ENCODE results near the gene DVL1.

DVL1 gene

GRCh38 chr1:1365875-1366698 is 16.9 kb upstream of the DVL1 start:
- no peak for DNase-seq (ENCODE audit: low read depth)
- H3K4me3 ChIP-seq (ENCODE audit: low read length), result no peak overlapping the region
- no peak for TF ChIP-seq CTCF (conservative IDR thresholded peaks at IDR 0.05; ENCODE audit: low read length)

- no peak for DNase-seq (ENCODE audit: low read depth)
- no peak for TF ChIP-seq CTCF (conservative IDR thresholded peaks at IDR 0.05; ENCODE audit: low read length)
- H3K4me3 ChIP-seq (ENCODE audit: low read length), result no peak overlapping the region
Measured at GRCh38 chr1:1364266-1364665, 15.0 kb upstream of the DVL1 start.

GRCh38 chr1:1361982-1362423 is 12.8 kb upstream of the DVL1 start:
- peak; percentile 61 for TF ChIP-seq CTCF (conservative IDR thresholded peaks at IDR 0.05; ENCODE audit: low read length)
- DNase-seq (ENCODE audit: low read depth), result peak; percentile 90
- peak overlapping the region; percentile 29 for H3K4me3 ChIP-seq (ENCODE audit: low read length)

GRCh38 chr1:1361233-1361981 is 12.2 kb upstream of the DVL1 start:
- H3K4me3 ChIP-seq (ENCODE audit: low read length), result peak overlapping the region; percentile 29
- no peak for DNase-seq (ENCODE audit: low read depth)
- TF ChIP-seq CTCF (conservative IDR thresholded peaks at IDR 0.05; ENCODE audit: low read length), result no peak

GRCh38 chr1:1360506-1361169 is 11.4 kb upstream of the DVL1 start:
- peak; percentile 97 for DNase-seq (ENCODE audit: low read depth)
- peak overlapping the region; percentile 23 for H3K4me3 ChIP-seq (ENCODE audit: low read length)
- TF ChIP-seq CTCF (conservative IDR thresholded peaks at IDR 0.05; ENCODE audit: low read length), result no peak

GRCh38 chr1:1359664-1360468 is 10.6 kb upstream of the DVL1 start:
- no peak for TF ChIP-seq CTCF (conservative IDR thresholded peaks at IDR 0.05; ENCODE audit: low read length)
- DNase-seq (ENCODE audit: low read depth), result peak; percentile 90
- peak overlapping the region; percentile 93 for H3K4me3 ChIP-seq (ENCODE audit: low read length)

Data from AG10803 (cell line).